HEK293 (cell line): ENCODE data around the gene SMARCB1.

ENCODE experiments used
- ZBTB1 ChIP-seq: fragments of 450-650 bp; formaldehyde crosslinking; IDR thresholded peaks from 2 replicates; pipeline ENCODE4 v1.5.1; 2016; ENCODE audit warnings: missing biosample characterization, missing genetic modification characterization
- ZBTB17 ChIP-seq: fragments of 450-650 bp; formaldehyde crosslinking; IDR thresholded peaks from 2 replicates; pipeline ENCODE4 v1.5.1; 2016; ENCODE audit warnings: missing biosample characterization, missing genetic modification characterization
- ZBTB7A ChIP-seq: fragments of 450-650 bp; formaldehyde crosslinking; IDR thresholded peaks from 2 replicates; pipeline ENCODE4 v1.5.1; 2016; ENCODE audit warnings: low read depth, missing biosample characterization, missing genetic modification characterization
- TF ChIP-seq, protein P1 (sequence below): fragments of 450-650 bp; formaldehyde crosslinking; IDR thresholded peaks from 2 replicates; pipeline ENCODE4 v1.5.1; 2016; ENCODE audit warnings: missing biosample characterization, missing genetic modification characterization
- TF ChIP-seq, protein P2 (sequence below): fragments of 450-650 bp; formaldehyde crosslinking; IDR thresholded peaks from 2 replicates; pipeline ENCODE4 v1.5.1; 2016; ENCODE audit warnings: missing biosample characterization, missing genetic modification characterization, low read depth

DNA sequence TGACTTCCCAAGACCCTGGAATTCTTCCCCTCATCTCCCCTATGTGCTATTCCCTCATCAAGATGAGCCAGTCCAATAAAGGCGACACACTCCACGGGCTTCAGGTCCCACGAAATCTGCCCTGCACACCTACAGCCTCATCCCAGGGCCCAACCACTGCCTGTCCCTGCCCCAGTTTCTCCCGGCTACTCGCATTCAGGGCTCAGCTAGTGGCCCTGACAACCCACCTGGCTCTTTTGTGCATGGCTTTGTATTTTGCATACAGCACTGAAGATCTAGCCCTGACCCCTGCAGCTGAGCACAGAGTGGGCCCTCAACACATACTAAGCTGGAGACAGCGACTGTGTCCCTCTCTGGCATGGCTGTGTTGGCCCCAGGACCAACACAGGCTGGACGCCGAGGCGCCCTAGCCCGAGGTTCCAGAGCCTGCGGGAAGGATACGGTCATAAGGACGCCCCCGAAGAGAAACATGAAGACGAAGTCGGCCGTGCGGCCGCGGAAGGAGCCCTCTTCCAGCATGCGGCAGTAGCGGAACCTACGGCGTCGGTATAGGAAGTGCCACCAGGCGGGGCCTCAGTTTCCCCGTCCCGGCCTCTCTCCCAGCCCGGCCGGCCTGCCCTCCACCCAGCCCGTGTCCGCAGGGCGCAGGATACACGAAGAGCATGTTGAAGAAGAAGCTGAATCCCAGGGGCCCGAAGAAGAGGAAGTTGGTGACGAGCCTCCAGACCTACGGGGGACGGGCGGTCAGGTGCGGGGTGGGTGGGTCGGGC, 51.3 kb downstream of the SMARCB1 start:
- TF ChIP-seq, protein P1, sequence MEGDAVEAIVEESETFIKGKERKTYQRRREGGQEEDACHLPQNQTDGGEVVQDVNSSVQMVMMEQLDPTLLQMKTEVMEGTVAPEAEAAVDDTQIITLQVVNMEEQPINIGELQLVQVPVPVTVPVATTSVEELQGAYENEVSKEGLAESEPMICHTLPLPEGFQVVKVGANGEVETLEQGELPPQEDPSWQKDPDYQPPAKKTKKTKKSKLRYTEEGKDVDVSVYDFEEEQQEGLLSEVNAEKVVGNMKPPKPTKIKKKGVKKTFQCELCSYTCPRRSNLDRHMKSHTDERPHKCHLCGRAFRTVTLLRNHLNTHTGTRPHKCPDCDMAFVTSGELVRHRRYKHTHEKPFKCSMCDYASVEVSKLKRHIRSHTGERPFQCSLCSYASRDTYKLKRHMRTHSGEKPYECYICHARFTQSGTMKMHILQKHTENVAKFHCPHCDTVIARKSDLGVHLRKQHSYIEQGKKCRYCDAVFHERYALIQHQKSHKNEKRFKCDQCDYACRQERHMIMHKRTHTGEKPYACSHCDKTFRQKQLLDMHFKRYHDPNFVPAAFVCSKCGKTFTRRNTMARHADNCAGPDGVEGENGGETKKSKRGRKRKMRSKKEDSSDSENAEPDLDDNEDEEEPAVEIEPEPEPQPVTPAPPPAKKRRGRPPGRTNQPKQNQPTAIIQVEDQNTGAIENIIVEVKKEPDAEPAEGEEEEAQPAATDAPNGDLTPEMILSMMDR (tag by site-specific recombination) = no peak
- no peak for TF ChIP-seq ZBTB1 (tag by site-specific recombination)
- peak; percentile 58 for TF ChIP-seq ZBTB17 (tag by site-specific recombination)
- TF ChIP-seq, protein P2, sequence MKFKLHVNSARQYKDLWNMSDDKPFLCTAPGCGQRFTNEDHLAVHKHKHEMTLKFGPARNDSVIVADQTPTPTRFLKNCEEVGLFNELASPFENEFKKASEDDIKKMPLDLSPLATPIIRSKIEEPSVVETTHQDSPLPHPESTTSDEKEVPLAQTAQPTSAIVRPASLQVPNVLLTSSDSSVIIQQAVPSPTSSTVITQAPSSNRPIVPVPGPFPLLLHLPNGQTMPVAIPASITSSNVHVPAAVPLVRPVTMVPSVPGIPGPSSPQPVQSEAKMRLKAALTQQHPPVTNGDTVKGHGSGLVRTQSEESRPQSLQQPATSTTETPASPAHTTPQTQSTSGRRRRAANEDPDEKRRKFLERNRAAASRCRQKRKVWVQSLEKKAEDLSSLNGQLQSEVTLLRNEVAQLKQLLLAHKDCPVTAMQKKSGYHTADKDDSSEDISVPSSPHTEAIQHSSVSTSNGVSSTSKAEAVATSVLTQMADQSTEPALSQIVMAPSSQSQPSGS (tag by site-specific recombination) = no peak
- TF ChIP-seq ZBTB7A (tag by site-specific recombination) = no peak
